Activated B cell treated with CpG ODN at 0.5 μM for 24 hours (primary cell): ENCODE results near the gene CTU2. TPM values are rescaled to one million over a fixed set of nuclear protein-coding genes. Genes with fewer than 3 reads are reported as not detected.

Experiments used
- ATAC-seq: fragments of 200-7000 bp; cut with Tn5 transposase; one replicate; pipeline ENCODE4 v1.10.0; 2021; ENCODE audit warnings: low read depth, mild to moderate bottlenecking, moderate library complexity
- CTCF ChIA-PET: fragments of 350-600 bp; sonication (Branson Sonifier 250); formaldehyde crosslinking; loops from one replicate; lab custom pipeline; 2021; ENCODE audit warnings: antibody characterized with exemption; lab: Charles Lee
- POLR2A ChIA-PET: fragments of 350-600 bp; sonication (Branson Sonifier 250); formaldehyde crosslinking; loops from one replicate; lab custom pipeline; 2021; ENCODE audit warnings: antibody characterized with exemption; lab: Charles Lee
- DNase-seq: peaks from one replicate; pipeline ENCODE4 v3.0.0; 2022
- H3K27ac Mint-ChIP-seq: one replicate; pipeline ENCODE4 v1.8.0; 2020; ENCODE audit warnings: mixed read lengths
- H3K27me3 Mint-ChIP-seq: one replicate; pipeline ENCODE4 v1.8.0; 2021; ENCODE audit warnings: mixed read lengths
- H3K36me3 Mint-ChIP-seq: one replicate; pipeline ENCODE4 v1.8.0; 2021; ENCODE audit warnings: low read depth, mixed read lengths
- H3K4me1 Mint-ChIP-seq: one replicate; pipeline ENCODE4 v1.8.0; 2021; ENCODE audit warnings: mixed read lengths
- H3K4me3 Mint-ChIP-seq: one replicate; pipeline ENCODE4 v1.8.0; 2020; ENCODE audit warnings: mild to moderate bottlenecking, mixed read lengths
- H3K9me3 Mint-ChIP-seq: one replicate; pipeline ENCODE4 v1.8.0; 2020; ENCODE audit warnings: mixed read lengths
- intact Hi-C: fragments of 100-400 bp; cut with micrococcal nuclease; formaldehyde crosslinking; loops from one replicate; pipeline ENCODE4 v1.15.1; 2024
- total RNA-seq: library from RNA; stranded (reverse); gene quantifications from 2 replicates; pipeline ENCODE4 v1.2.3, GENCODE V29; 2022
- TF ChIP-seq, protein P1 (sequence below): fragments of 200-600 bp; IDR thresholded peaks from one replicate; pipeline ENCODE4 v1.8.0; 2022; ENCODE audit warnings: antibody characterized with exemption, mild to moderate bottlenecking

The CTU2 gene
- total RNA-seq, 1 donor from 2014 or later = 36.7 TPM

DNA sequence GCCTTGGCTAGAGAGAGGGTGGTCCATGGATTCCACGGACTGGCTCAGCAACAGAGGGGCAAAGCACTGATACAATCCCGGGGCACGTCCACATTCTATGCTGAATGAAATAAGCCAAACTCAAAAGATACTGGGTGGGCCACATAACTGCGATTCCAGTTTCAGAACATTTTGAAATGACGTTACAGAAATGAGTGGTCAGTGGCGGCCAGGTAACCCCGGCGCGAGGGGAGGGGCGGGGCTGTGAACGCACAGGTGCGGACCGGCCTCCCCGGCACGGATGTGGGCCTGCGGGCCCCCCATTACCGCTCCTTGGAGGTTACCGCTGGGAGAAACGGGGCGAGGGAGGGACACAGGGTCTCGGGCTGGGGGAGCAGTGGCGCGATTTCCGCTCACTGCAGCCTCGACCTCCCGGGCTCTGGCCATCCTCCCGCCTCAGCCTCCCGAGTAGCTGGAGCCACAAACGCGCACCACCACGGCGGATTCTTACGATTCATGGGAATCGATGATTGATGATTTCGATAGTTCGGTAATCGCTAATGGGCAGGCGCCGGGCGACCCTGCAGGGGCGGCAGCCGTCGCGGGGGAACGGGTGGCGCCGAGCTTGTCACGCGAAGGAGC, 44.0 kb upstream of the CTU2 start:
- intact Hi-C loops = loop anchor here (2.0 to 5.0 kb wide), 2 partner anchors 38 to 120 kb away; no protein-coding TSS in a partner anchor
- ATAC-seq = peak; percentile 0
- ChIA-PET POLR2A (interaction anchor here (0.5 to 3.5 kb wide), 11 partner anchors 9 to 164 kb away, joined by 3 to 32 read pairs (median 5); partner anchors contain the start of genes APRT and CYBA), CTCF (no interaction called here)
- TF ChIP-seq, protein P1, sequence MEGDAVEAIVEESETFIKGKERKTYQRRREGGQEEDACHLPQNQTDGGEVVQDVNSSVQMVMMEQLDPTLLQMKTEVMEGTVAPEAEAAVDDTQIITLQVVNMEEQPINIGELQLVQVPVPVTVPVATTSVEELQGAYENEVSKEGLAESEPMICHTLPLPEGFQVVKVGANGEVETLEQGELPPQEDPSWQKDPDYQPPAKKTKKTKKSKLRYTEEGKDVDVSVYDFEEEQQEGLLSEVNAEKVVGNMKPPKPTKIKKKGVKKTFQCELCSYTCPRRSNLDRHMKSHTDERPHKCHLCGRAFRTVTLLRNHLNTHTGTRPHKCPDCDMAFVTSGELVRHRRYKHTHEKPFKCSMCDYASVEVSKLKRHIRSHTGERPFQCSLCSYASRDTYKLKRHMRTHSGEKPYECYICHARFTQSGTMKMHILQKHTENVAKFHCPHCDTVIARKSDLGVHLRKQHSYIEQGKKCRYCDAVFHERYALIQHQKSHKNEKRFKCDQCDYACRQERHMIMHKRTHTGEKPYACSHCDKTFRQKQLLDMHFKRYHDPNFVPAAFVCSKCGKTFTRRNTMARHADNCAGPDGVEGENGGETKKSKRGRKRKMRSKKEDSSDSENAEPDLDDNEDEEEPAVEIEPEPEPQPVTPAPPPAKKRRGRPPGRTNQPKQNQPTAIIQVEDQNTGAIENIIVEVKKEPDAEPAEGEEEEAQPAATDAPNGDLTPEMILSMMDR = no peak
- Mint-ChIP-seq H3K4me3 (peak overlapping the region; percentile 89), H3K27ac (peak overlapping the region; percentile 75), H3K9me3 (no peaks in the 10 kb centered on the region), H3K27me3 (no peaks in the 10 kb centered on the region), H3K36me3 (peaks cover 16% of the 10 kb centered on the region), H3K4me1 (peaks cover 31% of the 10 kb centered on the region)
- DNase-seq = no peak

GRCh38 chr16:88662843-88663606, 43.3 kb upstream of the CTU2 start, which contains the start of gene MVD:
Gene MVD (minus strand): TSS chr16:88663091. CDS start chr16:88663080, 11 bp downstream.
- ATAC-seq (peak; percentile 94), DNase-seq (peak; percentile 89)
- TF ChIP-seq, protein P1 = no peak
- Mint-ChIP-seq H3K4me1 (peaks cover 31% of the 10 kb centered on the region), H3K4me3 (peak within 1 kb of the TSS; percentile 94), H3K36me3 (peaks cover 16% of the 10 kb centered on the region), H3K27me3 (no peaks in the 10 kb centered on the region), H3K27ac (peak within 1 kb of the TSS; percentile 90), H3K9me3 (no peaks in the 10 kb centered on the region)
- ChIA-PET POLR2A (interaction anchor here (0.5 to 3.5 kb wide), 14 partner anchors 9 to 163 kb away, joined by 3 to 32 read pairs (median 5); partner anchors contain the start of genes APRT, CTU2, CYBA and RNF166), CTCF (no interaction called here)
- intact Hi-C loops = loop anchor here (1.0 to 5.0 kb wide), 6 partner anchors 12 to 119 kb away; partner anchors contain the start of genes CYBA and SNAI3

DNA sequence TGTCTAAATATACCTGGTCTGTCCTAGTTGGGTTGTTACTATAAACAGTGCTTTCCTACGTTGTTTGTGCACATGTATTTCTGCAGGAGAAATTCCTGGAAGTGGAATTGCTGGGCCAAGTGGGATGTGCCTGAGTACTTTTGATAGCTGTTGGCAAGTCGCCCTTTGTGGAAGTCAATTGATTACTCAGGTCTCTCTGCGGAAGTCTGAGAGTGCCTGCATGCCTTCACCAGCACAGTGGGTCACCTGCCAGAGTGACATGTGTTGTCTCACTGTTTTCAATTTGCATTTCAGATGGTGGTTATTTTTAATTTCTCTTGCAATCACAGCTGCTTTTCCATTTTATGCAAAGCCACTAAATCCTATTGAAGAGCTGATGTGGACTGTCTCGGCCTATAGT, 41.2 kb upstream of the CTU2 start:
- peaks cover 13% of the 10 kb centered on the region for H3K36me3 Mint-ChIP-seq
- H3K27me3 Mint-ChIP-seq = no peaks in the 10 kb centered on the region
- ChIA-PET POLR2A (interaction anchor here (1.0 to 3.5 kb wide), 5 partner anchors 14 to 41 kb away, joined by 3 to 32 read pairs (median 6); partner anchors contain the start of genes CTU2 and RNF166), CTCF (interaction anchor here (1.2 to 1.5 kb wide), 2 partner anchors 16 to 20 kb away, joined by 4 to 5 read pairs; no protein-coding TSS in a partner anchor)
- DNase-seq (no peak), ATAC-seq (no peak)
- peak overlapping the region; percentile 63 for H3K27ac Mint-ChIP-seq
- intact Hi-C loops = no loop called here
- H3K9me3 Mint-ChIP-seq = no peaks in the 10 kb centered on the region
- H3K4me1 Mint-ChIP-seq = peaks cover 26% of the 10 kb centered on the region
- H3K4me3 Mint-ChIP-seq = peak overlapping the region; percentile 68
- TF ChIP-seq, protein P1 = no peak

- CTCF ChIA-PET = no interaction called here
- Mint-ChIP-seq H3K4me3 (peak overlapping the region; percentile 68), H3K27me3 (no peaks in the 10 kb centered on the region), H3K27ac (peak overlapping the region; percentile 63), H3K9me3 (no peaks in the 10 kb centered on the region), H3K36me3 (peaks cover 12% of the 10 kb centered on the region), H3K4me1 (peaks cover 24% of the 10 kb centered on the region)
- POLR2A ChIA-PET = interaction anchor here (0.6 to 3.5 kb wide), 6 partner anchors 14 to 657 kb away, joined by 3 to 32 read pairs (median 4); partner anchors contain the start of genes CTU2 and RNF166
- TF ChIP-seq, protein P1 = no peak
- no peak for DNase-seq
- ATAC-seq = no peak
- intact Hi-C loops = no loop called here
Observed at GRCh38 chr16:88665570-88665969, 40.7 kb upstream of the CTU2 start.
